ENCODE data around the gene NTHL1. TPM values are rescaled to one million over a fixed set of nuclear protein-coding genes. Genes with fewer than 3 reads are reported as not detected.

NTHL1 gene
- total and polyA plus RNA-seq, 2 of the 8 experiments (the other 6 are each of a cell fraction or from before 2014, with no cell fraction given) = 70.9 to 150 TPM

GRCh38 chr16:2030036-2030435, 17.6 kb downstream of the NTHL1 start:
- Histone ChIP-seq H3K79me2 (ENCODE audit: control insufficient read depth in 1 of 2, insufficient read depth in 2 of 2, low read length in 2 of 2) (no peaks in the 10 kb centered on the region), H2AK5ac (ENCODE audit: low read depth, low read length) (no peak overlapping the region), H4K8ac (ENCODE audit: extremely low read depth, insufficient read depth, low read length) (peak overlapping the region; percentile 35; the same call in 1 of the 2 replicates), H3K27ac (ENCODE audit: low read depth, low read length) (no peak overlapping the region), H3K23ac (ENCODE audit: insufficient read length) (no peak overlapping the region), H3K4me3 (ENCODE audit: extremely low read depth in 1 of 4, insufficient read depth in 2 of 4, low read depth in 3 of 4, low read length in 4 of 4) (no peak overlapping the region), H2BK12ac (ENCODE audit: low read depth, low read length) (no peak overlapping the region), H2AFZ (ENCODE audit: low read length) (no peak overlapping the region), H2BK15ac (ENCODE audit: low read length) (no peak overlapping the region), H2BK5ac (ENCODE audit: low read depth, low read length) (peak overlapping the region; percentile 52; the same call in 1 of the 2 replicates), H2BK20ac (ENCODE audit: low read length) (no peak overlapping the region), H3K79me1 (ENCODE audit: low read depth, low read length) (no peaks in the 10 kb centered on the region), H3K9me3 (ENCODE audit: insufficient read depth in 2 of 2, low read depth in 1 of 2, low read length in 1 of 2) (no peaks in the 10 kb centered on the region), H3K18ac (ENCODE audit: extremely low read depth, low read length) (no peak overlapping the region), H3K4me1 (replicated peaks in 1 of 4; ENCODE audit: control insufficient read depth in 3 of 4, insufficient read depth in 4 of 4, low read length in 3 of 4) (peaks cover 0 to 8% (median 5%) of the 10 kb centered on the region in 4 experiments; a peak in 5 of 7 replicates), H3K4ac (replicated peaks; ENCODE audit: insufficient read length, low read depth, low read length) (no peak overlapping the region), H3K9ac (replicated peaks in 1 of 4; ENCODE audit: extremely low read depth in 1 of 4, low read depth in 3 of 4, low read length in 3 of 4) (no peak overlapping the region), H3K36me3 (ENCODE audit: control insufficient read depth in 2 of 4, insufficient read depth in 4 of 4, low read length in 3 of 4) (no peaks in the 10 kb centered on the region), H3K4me2 (ENCODE audit: insufficient read depth in 1 of 2, low read depth in 2 of 2, low read length in 2 of 2) (no peak overlapping the region), H3K14ac (ENCODE audit: insufficient read length) (no peak overlapping the region), H3K27me3 (replicated peaks in 1 of 4; ENCODE audit: control insufficient read depth in 3 of 4, extremely low read depth in 1 of 4, insufficient read depth in 3 of 4, low read length in 3 of 4) (peaks cover 0 to 25% (median 18%) of the 10 kb centered on the region in 4 experiments; a peak in 5 of 7 replicates), H2BK120ac (replicated peaks; ENCODE audit: low read depth, low read length) (no peak overlapping the region), H3K56ac (replicated peaks; ENCODE audit: insufficient read length, low read depth, low read length) (no peak overlapping the region), H4K20me1 (replicated peaks in 1 of 2; ENCODE audit: control insufficient read depth in 1 of 2, insufficient read depth in 2 of 2, low read length in 2 of 2) (peaks cover 0 to 11% of the 10 kb centered on the region in 2 experiments), H3K23me2 (ENCODE audit: low read depth, low read length) (peaks cover 7% of the 10 kb centered on the region; the same call in 1 of the 2 replicates), H4K91ac (replicated peaks; ENCODE audit: insufficient read length, low read length) (no peak overlapping the region), H4K5ac (ENCODE audit: insufficient read length, low read depth, low read length) (no peak overlapping the region)
- POLR2A ChIA-PET (ENCODE audit: partially characterized antibody) = interaction anchor here (0.9 to 1.0 kb wide), 2 partner anchors 65 to 95 kb away, joined by 3 read pairs; partner anchors contain the start of gene RPS2
- DNase-seq (ENCODE audit: low read depth in 1 of 2, low spot score in 2 of 2) (no peak), FAIRE-seq (no peak)
- WGBS, 2 experiments (ENCODE audit: extremely low coverage in 1 of 2, insufficient coverage in 1 of 2, insufficient read length in 1 of 2, insufficient replicate concordance in 2 of 2, low coverage in 1 of 2, low lambda C conversion rate in 2 of 2, missing lambda C conversion rate in 1 of 2) = 98% methylated on average over 11 of the region's 11 CpGs; no CpG with 5 or more reads in 1 of the 2 experiments
- CTCF ChIA-PET (ENCODE audit: partially characterized antibody) = interaction anchor here (0.6 to 2.3 kb wide), 9 partner anchors 12 to 111 kb away, joined by 3 to 7 read pairs (median 4); partner anchors contain the start of genes NTHL1 and TSC2
- no peak for TF ChIP-seq EGR1 (IDR thresholded peaks at IDR 0.05; ENCODE audit: borderline replicate concordance, low read depth, low read length)
- TF ChIP-seq JUN (IDR thresholded peaks at IDR 0.05; ENCODE audit: low read depth, low read length) = no peak
- no peak for TF ChIP-seq POLR2AphosphoS5 (IDR thresholded peaks at IDR 0.05; ENCODE audit: low read depth, low read length)
- no peak for TF ChIP-seq CREB1 (IDR thresholded peaks at IDR 0.05)
- TF ChIP-seq NANOG (IDR thresholded peaks at IDR 0.05; ENCODE audit: insufficient read depth, low read depth, low read length, poor library complexity, severe bottlenecking) = no peak
- no peak for TF ChIP-seq GTF2F1 (IDR thresholded peaks at IDR 0.05; ENCODE audit: borderline replicate concordance, low read depth, low read length)

Measured in H1 (cell line).